GM18502 (cell line): ENCODE data around the gene LINGO4.

ENCODE experiments used
- ATAC-seq: cut with Tn5 transposase; IDR thresholded peaks from one replicate; pipeline ENCODE4 v1.9.1; 2021; ENCODE audit warnings: mild to moderate bottlenecking; ENCODE audit not compliant: unreplicated experiment, poor library complexity

Gene LINGO4

DNA sequence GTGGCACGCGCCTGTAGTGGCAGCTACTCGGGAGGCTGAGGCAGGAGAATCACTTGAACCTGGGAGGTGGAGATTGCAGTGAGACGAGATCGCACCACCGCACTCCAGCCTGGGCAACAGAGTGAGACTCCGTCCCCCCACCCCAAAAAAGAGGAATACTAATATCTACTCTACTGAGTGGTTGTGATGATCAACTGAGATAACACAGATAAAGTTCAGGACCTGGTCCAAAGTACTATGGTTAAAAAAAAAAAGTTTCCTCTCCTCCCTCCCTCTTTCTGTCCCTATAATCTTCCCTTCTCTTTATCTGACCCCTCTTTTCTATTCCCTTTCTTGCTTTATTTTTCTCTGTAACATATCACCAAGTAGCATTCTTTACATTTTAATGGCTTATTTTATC, 30.4 kb upstream of the LINGO4 start:
- ATAC-seq: no peak

DNA sequence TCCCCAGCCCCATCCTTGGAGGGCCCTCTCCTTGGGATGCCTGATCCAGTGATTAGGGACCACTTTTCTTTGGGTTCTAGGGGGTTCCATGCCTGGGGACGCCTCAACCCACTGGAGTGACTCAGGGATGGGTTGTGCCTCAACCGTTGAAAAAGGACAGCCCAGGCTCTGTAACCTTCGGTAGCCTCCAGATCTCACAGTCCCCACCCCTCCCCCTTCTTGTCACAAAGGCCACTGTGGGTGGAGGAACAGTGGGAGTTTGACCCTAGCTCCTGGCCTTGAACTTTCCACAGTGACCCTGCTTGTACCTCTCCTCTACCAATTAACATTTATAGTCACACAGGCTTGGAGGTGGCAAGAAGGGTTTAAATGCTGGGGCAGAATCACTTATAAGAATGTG, 29.0 kb upstream of the LINGO4 start:
- ATAC-seq: no peak

DNA sequence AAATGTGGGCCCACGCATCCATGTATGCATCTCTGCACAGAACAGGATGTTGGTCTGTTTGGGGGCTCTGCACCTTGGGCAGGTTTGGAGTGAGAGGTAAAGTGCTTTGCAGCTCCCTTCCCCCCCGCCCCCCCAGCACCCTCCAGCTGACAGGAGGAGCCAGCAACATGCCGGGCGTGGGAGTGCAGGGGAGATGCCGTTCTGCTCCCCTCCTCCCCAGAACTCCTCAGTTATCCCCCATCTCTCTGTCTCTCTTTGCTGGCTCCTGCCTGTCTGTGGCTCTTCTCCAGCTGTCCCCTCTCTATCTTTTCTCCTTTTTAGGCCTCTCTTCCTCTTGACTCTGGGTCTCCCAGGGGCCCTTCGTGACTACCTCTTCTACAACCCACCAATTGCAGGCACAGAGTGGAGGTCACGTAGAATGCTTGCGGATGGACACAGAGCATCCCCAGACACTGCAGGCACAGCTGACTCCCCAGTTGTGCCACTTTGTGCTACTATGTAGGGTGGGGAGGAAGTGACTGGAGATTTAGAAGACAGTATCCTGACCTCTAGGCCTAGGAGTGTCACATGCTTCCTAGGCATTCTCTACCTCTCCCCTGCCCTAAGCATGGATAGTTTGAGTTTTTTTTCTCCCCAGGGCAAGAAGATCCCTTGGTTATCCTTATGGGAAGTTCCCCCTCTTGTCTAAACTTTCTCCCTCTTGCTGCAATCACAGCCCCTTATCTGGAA, 28.1 kb upstream of the LINGO4 start:
- no peak for ATAC-seq

DNA sequence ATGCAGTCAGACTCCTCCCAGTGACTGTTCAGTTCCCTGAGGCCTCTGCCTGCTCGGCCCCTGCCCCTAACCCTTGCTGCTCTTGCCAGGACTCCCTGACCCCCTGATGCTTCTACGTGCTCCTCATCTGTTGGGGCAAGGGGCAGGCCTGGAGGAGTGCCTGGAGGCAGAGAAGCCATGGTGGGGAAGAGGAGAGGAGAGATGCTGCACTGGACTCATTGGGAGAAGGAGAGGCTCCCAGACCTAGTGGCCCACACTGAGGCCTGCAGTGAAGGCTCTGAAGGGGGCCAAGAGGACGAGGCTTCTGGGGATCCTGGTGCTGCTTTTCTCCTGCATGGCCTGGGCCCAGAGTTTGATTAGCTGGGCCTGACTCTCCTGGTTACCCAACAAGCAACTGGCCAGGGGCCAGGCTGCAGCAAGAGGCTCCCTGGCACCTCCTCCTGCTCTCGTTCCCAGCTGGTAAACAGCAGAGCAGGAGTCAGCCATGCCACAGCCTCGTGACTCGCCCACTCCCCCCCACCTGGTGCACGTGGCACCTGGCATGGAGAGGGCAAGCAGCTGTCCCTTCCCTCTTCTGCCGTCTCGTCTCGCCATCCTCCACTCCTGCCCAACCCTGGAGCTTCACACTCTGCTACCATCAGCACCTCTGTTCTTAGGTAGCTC, 27.2 kb upstream of the LINGO4 start:
- ATAC-seq: no peak

DNA sequence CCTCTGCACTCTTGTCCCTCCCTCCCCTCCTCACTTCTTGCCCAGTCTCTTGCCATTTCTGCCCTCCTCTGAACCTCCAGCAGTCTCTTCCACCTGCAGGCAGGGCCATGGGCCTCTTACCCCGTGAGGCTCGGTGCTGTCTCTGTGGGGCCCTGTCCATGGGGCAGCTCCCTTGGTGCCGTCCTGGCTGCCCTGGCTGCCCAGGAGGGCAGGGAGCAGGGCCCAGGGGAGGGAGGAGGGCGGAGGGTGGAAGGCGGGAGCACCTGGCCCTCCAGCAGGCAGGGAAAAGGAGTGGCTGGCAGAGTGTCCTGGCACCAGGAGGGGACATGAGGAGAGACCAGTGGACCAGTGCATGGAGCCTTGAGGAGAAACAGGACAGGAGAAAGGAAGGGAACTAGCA, 26.4 kb upstream of the LINGO4 start, which contains the start of gene RORC:
Gene RORC, minus strand, starts transcription at position 198 of the 400 bp plus-strand sequence. Its CDS starts 38 bp downstream, at position 160.
- ATAC-seq: no peak

DNA sequence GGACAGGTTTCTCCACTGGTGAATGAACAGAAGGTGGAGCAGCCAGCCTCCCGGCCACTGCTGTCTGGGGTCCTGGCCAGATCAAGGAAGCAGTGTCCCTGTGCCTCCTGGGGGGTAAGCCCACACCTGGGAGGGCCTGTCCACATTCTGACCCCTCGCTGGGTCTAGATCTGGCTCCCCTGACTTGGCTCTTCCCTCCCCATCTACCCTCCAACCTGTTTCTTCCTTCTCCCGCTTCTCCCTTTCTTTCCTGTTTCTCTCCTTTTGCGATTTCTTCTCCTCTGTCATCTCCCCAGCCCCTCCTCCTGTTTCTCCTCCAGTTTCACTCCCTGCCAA, 26.0 kb upstream of the LINGO4 start:
- no peak for ATAC-seq

DNA sequence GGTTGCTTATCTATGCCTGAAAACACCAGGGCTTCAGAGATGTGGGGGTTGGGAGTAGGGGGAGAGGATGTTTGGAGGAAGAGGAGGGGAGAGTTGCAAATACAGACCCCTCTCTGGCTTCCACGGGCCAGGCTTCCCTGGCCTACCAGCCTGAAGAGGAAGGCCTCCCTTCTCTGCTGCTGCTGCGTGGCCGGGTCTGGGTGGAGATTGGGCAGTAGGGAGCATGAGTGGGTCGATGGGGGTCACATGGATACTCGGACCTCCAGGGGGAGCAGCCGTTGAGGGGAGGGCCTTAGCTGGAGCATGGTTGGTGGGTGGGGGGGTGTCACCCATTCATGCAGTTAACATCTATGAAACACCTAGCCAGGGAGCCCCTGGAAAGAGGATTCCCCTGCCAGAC, 24.8 kb upstream of the LINGO4 start:
- no peak for ATAC-seq

DNA sequence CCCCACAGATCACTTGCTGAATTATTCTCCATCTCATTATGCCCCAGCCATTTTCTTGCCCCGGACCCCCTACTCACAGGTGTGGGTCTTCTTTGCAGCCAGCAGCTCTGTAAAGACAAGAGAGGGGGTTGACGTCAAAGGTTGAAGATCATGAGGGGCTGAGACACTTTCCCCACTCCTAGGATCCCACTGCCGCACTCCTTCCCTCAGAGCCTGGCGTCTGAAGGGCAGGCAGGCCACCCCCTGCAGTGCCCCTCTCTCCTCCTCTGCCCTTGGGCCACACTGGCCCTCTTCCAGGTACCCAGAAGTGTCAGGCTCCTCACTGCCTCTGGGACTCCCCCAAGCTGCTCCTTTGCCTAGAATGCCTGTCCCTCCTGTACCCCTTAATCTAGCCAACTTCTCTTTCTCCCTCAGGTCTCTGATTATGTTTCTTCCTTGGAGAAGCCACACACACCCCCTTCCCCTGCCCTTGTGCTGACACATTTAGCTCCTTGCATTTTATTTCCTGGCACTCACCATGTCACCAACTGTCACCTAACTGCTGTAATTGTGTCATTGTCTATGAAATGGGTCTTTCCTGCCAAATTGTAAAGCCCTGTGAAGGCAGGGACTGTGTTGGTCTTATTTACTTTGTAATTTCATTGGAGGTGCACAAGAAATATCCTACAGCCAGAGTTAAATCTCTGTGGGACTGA, 24.3 kb upstream of the LINGO4 start:
- ATAC-seq: no peak

DNA sequence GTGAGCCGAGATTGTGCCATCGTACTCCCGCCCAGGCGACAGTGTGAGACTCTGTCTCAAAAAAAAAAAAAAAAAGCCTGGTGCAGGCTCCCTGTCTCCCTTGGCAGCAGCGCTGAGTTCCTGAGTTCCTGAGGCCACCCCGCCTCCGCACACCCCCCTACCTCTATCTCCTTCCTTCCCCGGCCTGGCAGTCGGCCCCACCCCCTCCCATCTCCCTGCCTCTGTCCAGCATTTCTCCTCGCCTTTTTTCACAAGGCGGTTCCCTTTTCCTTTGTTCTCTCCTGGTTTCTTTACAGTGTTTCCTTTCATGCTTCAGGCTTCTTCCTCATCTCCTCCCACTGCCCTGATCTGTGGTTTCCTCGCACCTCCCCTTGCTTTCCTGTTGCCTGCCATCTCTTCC, 23.7 kb upstream of the LINGO4 start:
- no peak for ATAC-seq

DNA sequence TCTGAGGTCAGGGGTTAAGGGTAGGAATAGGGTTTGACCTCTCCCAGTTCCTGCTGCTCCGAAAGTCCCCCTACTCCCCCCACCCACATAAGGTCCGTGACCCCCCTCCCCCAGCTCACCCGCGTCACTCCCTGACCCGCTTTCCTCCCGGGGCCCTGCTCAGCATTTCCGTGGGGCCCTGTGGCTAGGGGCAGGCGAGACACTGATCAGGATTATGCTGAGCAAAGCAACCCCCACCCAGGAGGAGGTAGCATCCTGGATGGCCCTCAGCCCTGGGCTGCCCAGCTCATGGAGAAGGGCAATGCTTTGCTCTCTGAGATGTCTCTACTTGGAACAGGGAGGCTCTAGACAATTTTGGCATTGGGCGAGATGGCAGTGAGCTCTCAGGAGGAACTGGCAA, 22.6 kb upstream of the LINGO4 start:
- ATAC-seq: no peak

DNA sequence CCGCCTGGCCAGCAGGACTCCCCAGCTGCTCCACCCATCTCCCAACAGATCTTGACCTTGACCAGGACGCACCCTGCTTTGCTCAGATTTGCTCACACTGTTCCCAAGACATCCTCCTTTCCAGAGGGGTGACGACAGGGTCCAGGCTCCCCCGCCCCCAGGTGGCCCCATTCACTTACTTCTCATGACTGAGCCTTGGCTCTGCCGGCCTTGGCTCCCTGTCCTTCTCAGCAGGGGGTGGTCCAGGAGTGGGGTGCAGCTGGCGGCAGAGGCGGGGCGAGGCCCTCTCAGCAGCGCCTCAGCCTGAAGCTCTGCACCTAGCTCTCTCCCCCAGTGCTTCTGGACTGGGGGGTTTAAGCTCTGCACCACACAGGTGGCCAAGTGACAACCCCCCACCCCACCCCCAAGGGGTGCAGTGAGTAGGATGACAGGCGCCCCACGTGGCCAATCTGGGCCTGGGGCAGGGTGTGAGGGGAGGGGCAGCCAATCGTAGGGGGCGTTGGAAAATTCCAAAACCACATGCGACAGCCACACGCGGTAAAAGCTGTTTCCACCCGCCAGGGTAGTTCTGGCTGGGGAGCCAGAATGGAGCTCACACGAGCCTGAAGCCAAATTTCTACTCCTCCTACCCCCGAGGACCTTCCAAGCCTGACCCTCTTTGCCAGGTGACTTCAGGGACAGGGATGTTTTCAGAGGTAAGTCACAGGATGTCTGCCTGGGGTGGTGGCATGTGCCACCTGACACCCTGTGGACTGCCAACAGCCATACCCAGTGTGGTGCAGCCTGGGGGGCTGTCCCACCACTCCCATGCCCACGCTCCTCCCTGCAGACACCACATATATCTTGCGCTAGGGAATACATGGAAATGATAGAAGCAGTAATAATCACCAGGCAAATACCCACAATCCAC, 20.8 kb upstream of the LINGO4 start:
- no peak for ATAC-seq

DNA sequence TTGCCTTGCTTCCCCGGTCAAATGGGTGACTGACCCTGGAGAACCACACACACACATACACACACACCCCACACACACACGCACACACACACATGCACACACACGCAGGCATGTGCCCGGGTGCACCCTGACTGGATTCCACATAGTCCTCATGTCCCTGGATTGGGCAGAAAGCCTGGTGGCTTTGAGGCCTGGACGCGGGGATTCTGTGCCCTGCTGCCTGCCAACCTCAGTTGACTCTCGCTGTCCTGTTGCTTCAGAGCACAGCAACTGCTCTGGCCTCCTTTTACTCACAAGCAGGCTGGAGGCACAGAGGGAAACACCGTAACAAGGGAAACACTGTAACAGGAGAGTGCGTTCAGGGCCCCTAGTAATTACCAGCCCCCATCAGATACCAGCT, 20.0 kb upstream of the LINGO4 start:
- no peak for ATAC-seq

DNA sequence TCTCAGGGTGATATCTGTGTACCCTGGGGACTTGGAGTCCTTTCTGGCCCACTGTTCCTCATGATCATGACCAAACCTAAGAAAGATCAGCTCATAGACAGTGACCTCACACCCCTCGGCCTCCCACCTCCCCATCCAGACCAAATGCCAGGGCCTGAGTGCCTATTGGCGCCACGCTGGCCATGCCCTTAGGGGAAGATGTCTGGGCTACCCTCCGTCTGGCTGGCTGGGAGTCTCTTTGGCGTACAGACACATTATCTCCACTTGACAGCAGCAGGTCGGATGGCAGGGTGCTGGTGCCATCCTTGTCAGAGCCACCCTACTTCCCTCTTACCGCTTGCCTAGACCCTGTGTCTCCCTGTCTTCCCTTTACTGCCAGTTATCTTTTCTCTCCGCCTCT, 18.0 kb upstream of the LINGO4 start:
- ATAC-seq: no peak

DNA sequence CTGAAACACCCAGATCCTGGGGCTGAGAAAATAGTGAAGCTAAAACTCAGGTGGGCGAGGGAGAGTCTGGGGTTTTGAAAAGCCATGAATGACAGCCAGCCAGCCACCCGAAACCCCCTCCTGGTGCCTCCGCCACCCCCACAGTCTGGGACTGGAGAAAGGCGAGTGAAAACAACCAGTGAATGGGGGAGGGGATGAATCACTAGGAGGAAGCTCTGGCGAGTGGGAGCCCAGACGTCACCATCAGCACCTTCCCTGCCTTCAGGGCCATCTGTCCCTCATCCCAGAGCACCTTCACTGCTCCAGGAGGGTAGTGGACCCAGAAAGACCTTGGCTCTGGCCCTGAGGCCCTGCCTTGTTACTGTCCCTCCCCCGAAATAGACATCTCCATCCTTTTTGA, 17.2 kb upstream of the LINGO4 start:
- ATAC-seq: no peak

DNA sequence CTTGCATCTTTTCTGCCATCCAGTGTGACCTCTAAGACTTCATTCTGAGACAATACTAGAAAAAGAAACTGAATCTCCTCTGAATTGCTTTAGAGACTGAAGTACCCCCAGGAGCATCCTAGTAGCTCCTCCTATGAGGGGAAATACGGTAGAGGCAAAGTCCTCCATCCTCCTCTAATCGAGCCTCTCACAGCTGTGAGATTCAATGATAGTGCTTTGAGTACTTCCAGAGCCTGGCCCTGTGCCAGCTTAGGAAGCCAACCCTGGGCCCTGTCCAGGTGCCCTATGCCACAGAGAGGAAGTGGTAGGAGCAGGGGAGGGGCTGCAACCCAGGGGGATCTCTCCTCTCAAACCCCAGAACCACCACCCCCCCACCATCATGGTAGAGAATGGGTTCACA, 15.7 kb upstream of the LINGO4 start:
- no peak for ATAC-seq

DNA sequence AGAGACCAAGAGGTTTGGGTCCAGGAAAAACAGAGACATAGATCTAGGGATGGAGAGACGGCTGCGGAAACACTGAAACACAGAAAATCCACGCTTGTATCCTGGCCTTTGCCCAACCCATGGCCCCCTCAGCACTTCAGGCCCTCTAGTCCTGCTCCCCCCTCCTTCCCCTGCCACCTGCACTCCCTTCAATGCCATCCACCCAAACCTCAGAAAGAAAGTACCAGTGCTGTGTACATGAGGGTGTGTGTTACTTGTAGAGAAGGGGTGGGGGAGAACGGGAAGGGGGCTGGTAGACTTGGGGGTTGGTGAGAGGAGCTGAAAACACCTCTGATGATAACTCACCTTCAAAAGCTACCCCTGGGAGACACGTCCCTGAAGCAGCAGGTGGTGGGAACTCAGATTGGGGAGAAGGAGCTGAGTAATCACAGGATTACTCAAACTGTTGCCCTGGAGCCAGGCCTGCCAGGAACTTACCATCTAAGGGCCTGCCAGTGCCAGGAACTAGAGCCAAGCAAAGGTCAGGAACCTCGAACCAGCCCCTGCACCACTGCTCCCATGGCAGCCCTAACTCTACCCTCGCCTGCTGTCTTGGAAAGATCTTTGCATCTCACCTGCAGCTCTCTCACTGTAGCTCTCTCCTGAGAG, 14.9 kb upstream of the LINGO4 start:
- no peak for ATAC-seq

DNA sequence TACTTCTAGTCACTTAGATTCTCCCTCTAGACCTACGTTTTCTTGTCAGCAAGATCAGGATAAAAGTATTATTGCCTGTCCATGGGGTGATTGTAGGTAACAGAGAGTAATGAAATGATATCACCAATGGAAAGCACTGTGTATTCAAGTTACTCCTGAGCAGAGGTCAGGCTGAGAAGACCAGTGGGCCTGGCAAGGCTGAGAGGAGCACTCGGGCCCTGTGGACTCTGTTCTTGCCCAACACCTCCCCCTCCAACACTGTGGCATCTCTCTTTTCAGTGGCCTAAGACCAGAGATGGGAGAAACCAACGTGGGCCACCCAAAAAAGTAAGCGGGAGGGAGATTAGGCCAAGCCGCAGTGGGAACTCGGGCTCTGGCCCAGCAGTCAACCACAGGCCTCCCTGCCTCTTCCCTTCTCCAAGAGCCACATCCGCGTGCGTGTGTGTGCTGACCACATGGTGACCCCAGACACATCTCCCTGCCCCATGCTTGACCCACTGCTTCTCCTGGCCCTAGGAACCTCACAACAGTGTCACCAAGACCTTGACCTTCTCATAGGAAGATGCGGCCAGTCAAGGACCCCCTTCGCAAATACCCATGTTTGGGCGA, 14.1 kb upstream of the LINGO4 start:
- ATAC-seq: no peak

DNA sequence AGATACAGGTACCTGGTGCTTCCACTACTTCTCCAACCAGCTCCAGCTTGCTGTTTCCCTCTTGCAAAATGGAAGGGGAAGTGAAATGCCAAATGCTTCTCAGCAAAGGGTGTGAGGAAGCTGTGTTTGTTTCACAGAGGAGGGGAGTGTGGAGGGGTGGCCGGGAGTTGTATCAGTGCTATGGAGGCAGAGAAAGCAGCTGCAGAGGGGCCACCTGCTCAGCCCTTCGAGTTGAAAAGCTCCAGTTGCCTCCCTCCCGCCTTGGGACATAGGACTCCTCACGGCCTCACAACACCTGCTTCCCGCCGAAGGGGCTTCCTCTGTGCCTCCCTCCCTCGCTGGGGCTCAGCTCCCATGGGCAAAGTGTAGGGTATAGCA, 12.1 kb upstream of the LINGO4 start:
- no peak for ATAC-seq

DNA sequence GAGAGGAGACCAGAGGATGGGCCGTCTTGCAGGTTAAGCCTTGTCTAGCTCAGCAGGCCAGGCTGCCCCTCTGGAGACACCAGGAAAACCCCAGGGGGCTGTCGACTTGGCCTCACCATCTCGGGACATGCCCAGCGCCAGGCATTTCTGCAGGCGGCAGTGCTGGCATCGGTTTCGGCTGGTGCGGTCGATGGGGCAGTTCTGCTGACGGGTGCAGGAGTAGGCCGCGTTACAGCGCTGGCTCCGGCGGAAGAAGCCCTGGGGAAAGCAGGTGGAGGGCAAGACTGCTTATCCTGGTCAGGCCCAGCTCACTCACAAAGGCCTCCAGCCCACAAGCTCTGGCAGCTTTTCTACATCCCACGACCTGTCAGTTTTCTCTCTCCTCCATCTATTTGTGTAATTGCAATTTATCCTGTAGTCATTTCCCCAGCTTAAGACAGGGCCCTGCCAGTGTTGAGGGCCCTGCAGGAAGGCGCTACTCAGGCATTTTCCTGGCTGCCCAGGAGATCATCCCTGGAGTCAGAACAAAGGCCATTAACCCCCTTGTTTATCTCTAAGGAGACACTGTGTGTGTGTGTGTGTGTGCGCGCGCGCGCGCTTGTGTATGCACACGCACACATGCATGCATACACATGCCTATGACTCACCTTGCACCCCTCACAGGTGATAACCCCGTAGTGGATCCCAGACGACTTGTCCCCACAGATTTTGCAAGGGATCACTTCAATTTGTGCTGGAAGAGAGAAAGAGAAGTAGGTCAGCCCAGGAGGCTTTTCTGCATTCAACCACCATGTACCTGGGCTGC, 11.5 kb upstream of the LINGO4 start:
- ATAC-seq: no peak
